Right ventricle myocardium inferior (tissue), 1 donor: ENCODE data around the gene SORD. TPM values are rescaled to one million over a fixed set of nuclear protein-coding genes. Genes with fewer than 3 reads are reported as not detected.
"Not testable (repeated sequence)": the region's sequence is repeated elsewhere in the genome, so short reads cannot be mapped to it uniquely, and the experiment has no call there.

ENCODE experiments used
- ATAC-seq: fragments of 200-7000 bp; cut with Tn5 transposase; one replicate; pipeline ENCODE4 v1.9.1; 2020; ENCODE audit warnings: mild to moderate bottlenecking, moderate library complexity
- DNase-seq: peaks from one replicate; pipeline ENCODE4 v3.0.0; 2021; ENCODE audit errors: missing footprints
- intact Hi-C: fragments of 100-400 bp; cut with DNase I; formaldehyde crosslinking; loops from one replicate; pipeline ENCODE4 v1.11.0; 2022
- long read RNA-seq: library from polyadenylated mRNA; unstranded; transcript quantifications from one replicate; pipeline ENCODE4 v2.0.0, GENCODE V29; 2021
- total RNA-seq: library from RNA; stranded (reverse); fragmentation: NEBNext Ultra II Directional; extraction: Animal tissue kit (Norgen Biotek cat#: 25700); gene quantifications from one replicate; pipeline ENCODE4 v1.2.1, GENCODE V29; 2021
- donor health status: DM: no; HTN: yes; CAD: no; lungs with severe emphysema.

The SORD gene
- total RNA-seq, result 11.2 TPM
- long read RNA-seq, full-length matches to known transcripts, result 13 of 15 reads
- long read RNA-seq, partial matches to known transcripts, result 2 of 15 reads
- long read RNA-seq, other reads (novel, unspliced or antisense), result 0 of 15 reads

- DNase-seq (peak; percentile 98), ATAC-seq (peak; percentile 100)
- intact Hi-C loops, result no loop called here
Observed at GRCh38 chr15:45022871-45023658, at the start of gene SORD. TSS of gene SORD (plus strand) at chr15:45023195. CDS start at chr15:45023284, 89 bp downstream.

- not testable (repeated sequence) for DNase-seq, ATAC-seq
- intact Hi-C loops, result loop anchor here (10.0 kb wide), 1 partner anchor 139 kb away; the partner anchor contains the start of genes DUOX2 and DUOXA2
Observed at GRCh38 chr15:44976183-44976582, 46.8 kb upstream of the SORD start.

- intact Hi-C loops, result loop anchor here (10.0 kb wide), 1 partner anchor 137 kb away; the partner anchor contains the start of genes DUOX2 and DUOXA2
- not testable (repeated sequence) for ATAC-seq, DNase-seq
Observed at GRCh38 chr15:44977781-44978180, 45.2 kb upstream of the SORD start.

GRCh38 chr15:44979617-44980339, 43.2 kb upstream of the SORD start:
- not testable (repeated sequence) for DNase-seq, ATAC-seq
- intact Hi-C loops, result loop anchor here (10.0 kb wide), 1 partner anchor 135 kb away; the partner anchor contains the start of genes DUOX2 and DUOXA2

GRCh38 chr15:44984144-44984543, 38.9 kb upstream of the SORD start:
- DNase-seq, intact Hi-C loops, ATAC-seq: not testable (repeated sequence)

GRCh38 chr15:44986346-44987055, 36.5 kb upstream of the SORD start:
- ATAC-seq, DNase-seq, intact Hi-C loops: not testable (repeated sequence)

GRCh38 chr15:44987711-44988110, 35.3 kb upstream of the SORD start:
- DNase-seq, ATAC-seq, intact Hi-C loops: not testable (repeated sequence)

GRCh38 chr15:44988184-44988869, 34.7 kb upstream of the SORD start:
- DNase-seq, ATAC-seq, intact Hi-C loops: not testable (repeated sequence)

- ATAC-seq, DNase-seq, intact Hi-C loops: not testable (repeated sequence)
Observed at GRCh38 chr15:44988870-44989219, 34.1 kb upstream of the SORD start.

GRCh38 chr15:44997632-44998031, 25.4 kb upstream of the SORD start:
- intact Hi-C loops, DNase-seq, ATAC-seq: not testable (repeated sequence)

- intact Hi-C loops, result no loop called here
Observed at GRCh38 chr15:44999105-44999504, 23.9 kb upstream of the SORD start.

GRCh38 chr15:45001180-45001579, 21.8 kb upstream of the SORD start:
- DNase-seq, ATAC-seq, intact Hi-C loops: not testable (repeated sequence)

More at GRCh38 chr15:44999105-44999504, 23.9 kb upstream of the SORD start:
- DNase-seq (no peak), ATAC-seq (no peak)

- DNase-seq, ATAC-seq, intact Hi-C loops: not testable (repeated sequence)
Observed at GRCh38 chr15:45003731-45004410, 19.1 kb upstream of the SORD start.

- DNase-seq, intact Hi-C loops, ATAC-seq: not testable (repeated sequence)
Observed at GRCh38 chr15:45004590-45005175, 18.3 kb upstream of the SORD start.

- intact Hi-C loops, result no loop called here
- DNase-seq, result no peak
- ATAC-seq, result no peak
Observed at GRCh38 chr15:45009046-45009445, 13.9 kb upstream of the SORD start.

- intact Hi-C loops, ATAC-seq, DNase-seq: not testable (repeated sequence)
Observed at GRCh38 chr15:45015114-45015513, 7.9 kb upstream of the SORD start.
